Measurements from ENCODE around the gene FAHD1.

The FAHD1 gene

DNA sequence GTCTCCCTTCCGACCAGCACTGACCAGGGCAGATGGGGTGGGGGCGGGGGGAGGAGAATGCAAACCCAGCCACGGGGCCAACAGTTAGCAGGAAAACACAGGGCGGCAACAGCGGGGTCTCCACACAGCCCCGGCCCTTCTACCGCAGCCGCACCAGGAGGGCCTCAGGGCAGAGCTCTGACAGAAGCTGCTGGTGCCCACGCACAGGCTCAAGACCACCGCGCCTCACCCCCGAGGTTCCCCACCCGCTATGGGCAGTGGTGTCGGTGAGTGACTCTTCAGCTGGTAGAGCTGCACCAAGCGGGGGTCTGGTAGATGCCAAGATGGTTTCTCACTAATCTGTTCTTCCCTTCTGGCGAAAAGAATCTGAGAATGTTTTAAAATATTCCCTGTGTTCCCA, 16.5 kb upstream of the FAHD1 start:
- no peak overlapping the region for H3K4me3 ChIP-seq (ENCODE audit: severe bottlenecking)
- H3K27ac ChIP-seq (ENCODE audit: poor library complexity, severe bottlenecking): no peak overlapping the region
- TF ChIP-seq, protein P1, sequence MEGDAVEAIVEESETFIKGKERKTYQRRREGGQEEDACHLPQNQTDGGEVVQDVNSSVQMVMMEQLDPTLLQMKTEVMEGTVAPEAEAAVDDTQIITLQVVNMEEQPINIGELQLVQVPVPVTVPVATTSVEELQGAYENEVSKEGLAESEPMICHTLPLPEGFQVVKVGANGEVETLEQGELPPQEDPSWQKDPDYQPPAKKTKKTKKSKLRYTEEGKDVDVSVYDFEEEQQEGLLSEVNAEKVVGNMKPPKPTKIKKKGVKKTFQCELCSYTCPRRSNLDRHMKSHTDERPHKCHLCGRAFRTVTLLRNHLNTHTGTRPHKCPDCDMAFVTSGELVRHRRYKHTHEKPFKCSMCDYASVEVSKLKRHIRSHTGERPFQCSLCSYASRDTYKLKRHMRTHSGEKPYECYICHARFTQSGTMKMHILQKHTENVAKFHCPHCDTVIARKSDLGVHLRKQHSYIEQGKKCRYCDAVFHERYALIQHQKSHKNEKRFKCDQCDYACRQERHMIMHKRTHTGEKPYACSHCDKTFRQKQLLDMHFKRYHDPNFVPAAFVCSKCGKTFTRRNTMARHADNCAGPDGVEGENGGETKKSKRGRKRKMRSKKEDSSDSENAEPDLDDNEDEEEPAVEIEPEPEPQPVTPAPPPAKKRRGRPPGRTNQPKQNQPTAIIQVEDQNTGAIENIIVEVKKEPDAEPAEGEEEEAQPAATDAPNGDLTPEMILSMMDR (IDR thresholded peaks at IDR 0.05; ENCODE audit: poor library complexity, severe bottlenecking): no peak
- ATAC-seq (ENCODE audit: low read depth) (no peak), DNase-seq (ENCODE audit: low spot score) (no peak)
- H3K36me3 ChIP-seq (ENCODE audit: low read depth): peaks cover 47% of the 10 kb centered on the region
- no peaks in the 10 kb centered on the region for H3K27me3 ChIP-seq (ENCODE audit: insufficient read depth, poor library complexity, severe bottlenecking)
- H3K4me1 ChIP-seq (ENCODE audit: insufficient read depth, poor library complexity, severe bottlenecking): no peaks in the 10 kb centered on the region
- H3K9me3 ChIP-seq (ENCODE audit: severe bottlenecking): no peaks in the 10 kb centered on the region

DNA sequence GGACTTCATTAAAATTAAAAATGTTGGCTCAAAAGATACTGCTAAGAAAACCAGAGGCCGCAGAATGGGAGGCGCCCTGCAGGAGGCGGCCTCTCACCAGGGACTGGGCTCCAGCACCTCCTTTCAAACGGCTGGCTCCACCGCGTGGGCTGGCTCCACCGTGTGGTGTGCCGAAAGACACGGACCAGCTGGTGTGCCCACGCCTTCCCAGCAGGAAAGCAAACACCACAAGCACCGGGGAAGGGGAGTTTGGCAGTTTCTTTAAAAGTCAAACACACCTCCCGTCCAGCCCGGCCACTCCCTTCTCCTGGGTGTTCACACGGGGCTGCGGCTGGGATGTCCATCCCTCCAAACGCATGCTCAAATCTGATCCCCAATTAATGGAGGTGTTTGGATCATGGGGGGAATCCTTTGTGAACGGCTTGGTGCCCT, 14.3 kb upstream of the FAHD1 start:
- peak; percentile 87 for ATAC-seq (ENCODE audit: low read depth)
- DNase-seq (ENCODE audit: low spot score): peak; percentile 79
- Histone ChIP-seq H3K4me3 (ENCODE audit: severe bottlenecking) (no peak overlapping the region), H3K27ac (ENCODE audit: poor library complexity, severe bottlenecking) (no peak overlapping the region), H3K36me3 (ENCODE audit: low read depth) (peaks cover 32% of the 10 kb centered on the region), H3K4me1 (ENCODE audit: insufficient read depth, poor library complexity, severe bottlenecking) (no peaks in the 10 kb centered on the region), H3K9me3 (ENCODE audit: severe bottlenecking) (no peaks in the 10 kb centered on the region), H3K27me3 (ENCODE audit: insufficient read depth, poor library complexity, severe bottlenecking) (no peaks in the 10 kb centered on the region)
- TF ChIP-seq, protein P1 (IDR thresholded peaks at IDR 0.05; ENCODE audit: poor library complexity, severe bottlenecking): peak; percentile 76

DNA sequence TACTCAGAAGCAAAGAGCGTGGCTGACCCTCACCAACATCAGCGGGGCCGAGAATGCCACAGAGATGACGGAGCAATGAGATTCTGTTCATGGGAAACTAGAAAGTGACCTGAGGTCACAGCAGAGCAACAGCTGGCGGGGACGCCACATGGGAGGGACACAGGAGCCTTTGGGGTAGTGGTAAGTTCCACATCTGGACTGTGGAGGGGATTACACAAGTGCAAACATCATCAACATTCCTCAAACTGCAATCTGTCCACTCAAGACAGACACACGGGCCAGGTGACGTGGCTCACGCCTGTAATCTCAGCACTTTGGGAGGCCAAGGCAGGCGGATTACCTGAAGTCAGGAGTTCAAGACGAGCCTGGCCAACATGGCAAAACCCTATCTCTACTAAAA, 11.5 kb upstream of the FAHD1 start:
- H3K27ac ChIP-seq (ENCODE audit: poor library complexity, severe bottlenecking): no peak overlapping the region
- H3K9me3 ChIP-seq (ENCODE audit: severe bottlenecking): no peaks in the 10 kb centered on the region
- H3K27me3 ChIP-seq (ENCODE audit: insufficient read depth, poor library complexity, severe bottlenecking): no peaks in the 10 kb centered on the region
- H3K4me3 ChIP-seq (ENCODE audit: severe bottlenecking): no peak overlapping the region
- peaks cover 28% of the 10 kb centered on the region for H3K36me3 ChIP-seq (ENCODE audit: low read depth)
- H3K4me1 ChIP-seq (ENCODE audit: insufficient read depth, poor library complexity, severe bottlenecking): no peaks in the 10 kb centered on the region
- TF ChIP-seq, protein P1 (IDR thresholded peaks at IDR 0.05; ENCODE audit: poor library complexity, severe bottlenecking): no peak
- ATAC-seq (ENCODE audit: low read depth) (no peak), DNase-seq (ENCODE audit: low spot score) (no peak)

DNA sequence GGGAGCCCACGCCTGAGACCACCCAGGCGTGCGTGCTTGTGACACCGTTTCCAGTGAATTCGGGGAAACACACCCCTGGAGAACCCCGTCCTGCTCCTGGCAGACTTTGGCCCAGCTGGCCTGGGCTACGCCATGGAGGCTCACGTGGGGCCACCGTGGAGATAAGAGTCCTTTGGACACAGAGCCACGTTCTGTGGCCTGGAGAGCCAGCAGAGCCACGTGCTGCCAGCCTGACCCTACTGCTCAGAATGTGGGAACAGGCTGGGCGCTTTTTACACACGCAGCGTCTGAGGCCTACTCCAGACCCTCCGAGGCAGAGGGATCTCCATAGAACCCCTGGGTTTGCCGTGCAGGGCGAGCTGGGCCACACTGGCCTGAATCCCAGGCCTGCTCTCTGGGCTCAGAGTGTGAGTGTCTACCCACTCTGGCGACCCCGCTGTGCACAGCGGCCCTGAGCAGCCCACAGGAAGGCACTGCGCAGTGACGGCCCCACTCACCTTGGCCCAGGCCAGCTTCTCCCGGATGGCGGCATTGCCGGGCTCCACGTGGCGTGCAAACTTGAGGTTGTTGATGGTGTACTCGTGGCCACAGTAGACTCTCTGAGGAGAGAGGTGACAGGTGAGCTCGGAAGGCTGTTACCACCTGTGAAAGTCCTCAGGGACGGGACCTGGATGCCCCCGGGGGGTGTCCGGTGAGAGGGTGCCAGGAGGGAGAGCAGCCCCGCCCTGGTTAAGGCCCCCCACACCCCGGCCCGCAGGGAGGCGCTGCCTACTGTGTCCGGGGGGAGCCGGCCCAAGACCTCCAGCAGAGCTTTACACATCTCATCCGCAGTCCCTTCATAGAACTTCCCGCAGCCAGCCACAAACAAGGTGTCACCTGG, 10.4 kb upstream of the FAHD1 start:
- Histone ChIP-seq H3K36me3 (ENCODE audit: low read depth) (peaks cover 28% of the 10 kb centered on the region), H3K9me3 (ENCODE audit: severe bottlenecking) (no peaks in the 10 kb centered on the region), H3K4me1 (ENCODE audit: insufficient read depth, poor library complexity, severe bottlenecking) (no peaks in the 10 kb centered on the region), H3K27me3 (ENCODE audit: insufficient read depth, poor library complexity, severe bottlenecking) (no peaks in the 10 kb centered on the region), H3K27ac (ENCODE audit: poor library complexity, severe bottlenecking) (no peak overlapping the region), H3K4me3 (ENCODE audit: severe bottlenecking) (no peak overlapping the region)
- DNase-seq (ENCODE audit: low spot score): no peak
- ATAC-seq (ENCODE audit: low read depth): no peak
- TF ChIP-seq, protein P1 (IDR thresholded peaks at IDR 0.05; ENCODE audit: poor library complexity, severe bottlenecking): no peak

DNA sequence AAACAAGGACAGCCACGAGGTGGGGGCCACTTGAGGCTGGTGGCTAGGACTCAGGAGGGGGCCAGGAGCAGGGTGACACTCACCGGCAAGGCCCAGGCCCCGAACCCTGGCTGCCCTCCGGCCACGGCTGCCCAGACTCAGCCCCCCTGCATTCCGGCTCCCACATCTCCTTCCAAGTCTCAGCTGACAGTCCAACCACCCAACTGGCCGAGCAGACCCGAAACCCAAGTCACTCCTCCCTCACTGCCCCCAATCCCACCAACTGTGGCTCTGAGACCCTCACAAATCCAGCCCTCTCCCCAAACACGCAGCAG, 9.8 kb upstream of the FAHD1 start:
- H3K4me3 ChIP-seq (ENCODE audit: severe bottlenecking): no peak overlapping the region
- H3K9me3 ChIP-seq (ENCODE audit: severe bottlenecking): no peaks in the 10 kb centered on the region
- DNase-seq (ENCODE audit: low spot score) (no peak), ATAC-seq (ENCODE audit: low read depth) (no peak)
- peaks cover 29% of the 10 kb centered on the region for H3K36me3 ChIP-seq (ENCODE audit: low read depth)
- H3K4me1 ChIP-seq (ENCODE audit: insufficient read depth, poor library complexity, severe bottlenecking): no peaks in the 10 kb centered on the region
- H3K27ac ChIP-seq (ENCODE audit: poor library complexity, severe bottlenecking): no peak overlapping the region
- no peaks in the 10 kb centered on the region for H3K27me3 ChIP-seq (ENCODE audit: insufficient read depth, poor library complexity, severe bottlenecking)
- TF ChIP-seq, protein P1 (IDR thresholded peaks at IDR 0.05; ENCODE audit: poor library complexity, severe bottlenecking): no peak

Measured in RWPE2 (cell line).